NCI-H1092 (cell line): Measurements from ENCODE around the gene POLDIP2.

Source experiments
- DNase-seq: peaks from one replicate; lab custom pipeline; 2025; lab: John Stamatoyannopoulos, UW

Gene POLDIP2, protein sequence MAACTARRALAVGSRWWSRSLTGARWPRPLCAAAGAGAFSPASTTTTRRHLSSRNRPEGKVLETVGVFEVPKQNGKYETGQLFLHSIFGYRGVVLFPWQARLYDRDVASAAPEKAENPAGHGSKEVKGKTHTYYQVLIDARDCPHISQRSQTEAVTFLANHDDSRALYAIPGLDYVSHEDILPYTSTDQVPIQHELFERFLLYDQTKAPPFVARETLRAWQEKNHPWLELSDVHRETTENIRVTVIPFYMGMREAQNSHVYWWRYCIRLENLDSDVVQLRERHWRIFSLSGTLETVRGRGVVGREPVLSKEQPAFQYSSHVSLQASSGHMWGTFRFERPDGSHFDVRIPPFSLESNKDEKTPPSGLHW

DNA sequence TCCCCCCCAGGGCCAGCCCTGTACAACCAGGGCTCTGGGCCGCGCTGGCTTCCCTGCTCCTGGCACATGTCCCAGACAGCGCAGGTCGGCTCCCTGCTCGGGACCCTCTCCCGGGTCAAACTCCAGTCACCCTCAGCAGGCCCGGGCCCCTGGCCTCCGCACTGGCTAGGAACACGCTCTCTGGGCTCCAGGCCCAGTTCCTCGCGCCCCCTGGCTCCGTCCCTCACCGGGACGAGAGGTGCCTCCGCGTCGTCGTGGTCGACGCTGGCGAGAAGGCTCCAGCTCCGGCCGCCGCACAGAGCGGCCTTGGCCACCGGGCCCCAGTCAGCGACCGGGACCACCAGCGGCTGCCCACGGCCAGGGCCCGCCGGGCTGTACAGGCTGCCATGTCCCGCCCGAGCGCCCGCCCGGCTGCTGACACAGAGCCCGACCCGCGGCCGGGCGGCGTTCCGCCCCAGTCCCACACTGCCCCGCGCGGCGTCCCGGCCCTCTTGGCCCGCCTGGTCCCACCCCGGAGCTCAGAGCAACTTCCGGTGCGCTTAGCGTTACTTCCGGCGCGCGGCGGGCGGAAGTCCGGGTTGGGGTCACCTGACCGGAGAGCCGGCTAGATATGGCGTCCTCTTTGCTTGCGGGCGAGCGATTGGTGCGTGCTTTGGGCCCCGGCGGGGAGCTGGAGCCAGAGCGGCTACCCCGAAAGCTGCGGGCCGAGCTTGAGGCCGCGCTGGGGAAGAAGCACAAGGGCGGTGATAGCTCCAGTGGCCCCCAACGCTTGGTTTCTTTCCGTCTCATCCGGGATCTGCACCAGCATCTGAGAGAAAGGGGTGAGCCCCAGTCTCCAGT lies at the start of gene POLDIP2:
TSS of gene POLDIP2 (minus strand) at position 467 of the 840 bp plus-strand sequence. CDS start at position 388, 79 bp downstream.
- DNase-seq = peak; percentile 91

DNA sequence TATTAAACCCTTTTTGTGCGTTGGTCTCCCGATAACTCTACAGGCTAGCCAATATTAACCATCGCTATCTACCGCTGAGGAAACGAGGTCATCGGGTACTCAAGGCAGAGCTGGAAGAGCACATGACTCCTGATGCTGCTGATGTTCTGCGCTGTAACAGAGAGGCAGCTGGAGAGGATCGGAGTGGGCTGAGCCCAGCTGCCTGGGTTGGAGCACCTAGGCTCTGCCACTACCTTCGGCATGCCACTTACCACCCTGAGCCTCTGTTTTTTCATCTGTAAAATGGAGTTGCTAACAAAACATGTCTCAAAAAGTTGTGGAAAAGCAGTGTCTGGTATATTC lies 49.1 kb upstream of the POLDIP2 start:
- no peak for DNase-seq

DNA sequence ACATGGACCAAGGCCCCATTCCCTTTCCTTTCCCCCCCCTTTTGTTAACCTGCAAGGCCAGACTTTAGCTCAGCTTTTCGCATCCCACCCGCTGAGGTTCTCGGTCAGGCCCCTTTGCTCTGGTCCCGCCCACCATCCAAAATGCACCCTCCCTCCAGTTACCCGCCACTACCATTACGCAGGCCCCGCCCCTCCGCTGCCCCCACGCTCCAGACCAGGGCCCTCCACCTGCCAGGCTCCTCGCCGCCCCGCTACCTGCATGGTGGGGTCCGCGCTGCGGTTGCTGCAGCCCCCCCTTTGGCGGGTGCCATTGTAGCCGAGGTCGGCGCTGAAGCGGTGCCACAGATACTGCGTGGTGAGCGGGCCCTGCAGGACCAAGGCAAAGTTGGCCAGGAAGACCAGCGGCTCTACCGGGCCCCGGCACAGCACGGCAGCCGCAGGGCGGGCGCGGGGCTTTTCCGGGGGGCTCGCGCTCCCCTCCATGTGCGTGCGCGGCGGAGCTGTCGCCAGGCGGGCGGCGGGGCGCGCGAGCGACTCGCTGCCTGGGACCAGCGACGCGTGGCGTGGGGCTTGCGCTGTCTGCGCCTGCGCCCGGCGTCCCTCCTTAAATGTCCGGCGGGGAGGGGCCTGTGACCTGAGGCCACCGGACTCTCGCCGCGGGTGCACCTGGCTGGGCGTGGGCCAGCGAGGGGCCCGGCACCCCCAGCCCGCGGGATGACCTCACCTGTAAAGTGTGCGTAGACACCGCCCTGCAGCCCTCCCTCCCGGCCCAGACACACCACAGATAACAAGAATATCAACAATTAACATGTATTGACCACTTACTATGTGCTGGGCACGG lies 48.5 kb upstream of the POLDIP2 start, which contains the start of gene SLC46A1:
TSS of gene SLC46A1 (minus strand) at position 581 of the 841 bp plus-strand sequence. CDS start at position 483, 98 bp downstream.
- peak; percentile 28 for DNase-seq

DNA sequence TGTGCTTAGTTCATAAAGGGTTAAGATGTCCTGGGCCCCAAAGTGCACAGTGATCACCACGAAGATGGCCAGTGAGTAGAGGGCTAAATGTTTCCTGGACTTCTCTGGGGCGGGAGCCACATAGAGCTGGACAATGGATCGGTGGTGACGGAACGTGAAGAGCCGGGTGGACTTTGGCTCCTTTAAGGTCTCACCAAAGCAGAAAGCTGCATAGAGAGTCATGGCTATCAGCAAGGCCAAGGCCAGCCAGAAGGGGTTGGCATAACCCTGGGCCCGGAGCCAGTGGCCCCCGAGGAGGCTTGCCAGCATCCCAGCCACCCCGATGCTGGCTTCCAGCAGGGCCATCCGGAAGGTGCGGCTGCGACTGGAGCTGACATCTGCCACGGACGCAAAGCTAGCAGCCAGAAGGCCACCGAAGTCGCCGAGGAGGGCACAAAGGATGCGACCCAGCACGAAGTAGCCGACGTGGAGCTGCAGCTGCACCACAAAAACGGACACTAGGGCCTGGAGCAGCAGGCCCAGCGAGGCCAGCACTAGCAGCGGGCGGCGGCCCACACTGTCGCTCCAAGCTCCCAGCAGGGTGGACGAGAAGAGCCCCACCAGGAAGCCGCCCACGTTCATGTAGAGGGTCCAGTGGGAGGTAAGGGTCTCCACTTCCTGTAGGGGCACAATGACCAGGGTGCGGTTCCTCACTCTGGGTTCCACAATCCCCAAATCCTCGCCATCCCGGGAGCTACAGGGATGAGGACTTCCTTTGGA lies 47.7 kb upstream of the POLDIP2 start:
- no peak for DNase-seq

DNA sequence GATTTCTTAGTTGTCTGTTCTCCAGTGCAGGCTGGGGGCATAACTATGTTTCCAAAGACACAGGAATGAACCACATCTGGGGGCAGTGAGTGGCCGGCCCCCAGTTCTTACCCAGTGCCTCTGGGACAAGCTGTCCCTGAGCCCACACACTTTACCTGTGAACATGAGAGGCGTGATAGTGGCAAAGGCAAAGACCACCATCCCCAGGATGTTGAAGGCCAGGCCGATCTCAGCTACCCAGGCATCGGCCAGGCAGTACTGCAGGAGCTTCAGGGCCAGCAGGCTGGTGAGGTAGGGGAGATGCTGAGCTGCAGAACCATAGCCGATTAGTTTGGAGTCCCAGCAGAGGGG lies 47.1 kb upstream of the POLDIP2 start:
- no peak for DNase-seq

DNA sequence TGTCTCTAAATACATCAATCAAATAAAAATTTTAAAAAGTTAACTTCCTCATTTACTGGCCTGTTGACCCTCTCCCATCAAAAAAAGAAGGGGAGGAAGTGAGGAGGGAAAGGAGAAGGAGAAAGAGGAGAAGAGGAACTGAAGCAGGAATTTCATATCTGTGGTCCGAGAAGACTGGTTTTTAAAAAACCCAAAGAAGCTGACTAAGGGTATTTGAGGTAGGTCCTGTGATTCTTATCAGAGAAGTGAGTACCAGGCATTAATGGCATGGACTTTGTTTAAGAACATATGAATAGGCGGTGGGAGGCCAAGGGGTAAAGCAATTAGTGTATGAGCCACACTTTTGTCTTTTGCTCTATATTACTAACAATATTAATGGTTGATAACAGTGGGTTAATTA lies 46.7 kb upstream of the POLDIP2 start:
- DNase-seq = no peak

DNA sequence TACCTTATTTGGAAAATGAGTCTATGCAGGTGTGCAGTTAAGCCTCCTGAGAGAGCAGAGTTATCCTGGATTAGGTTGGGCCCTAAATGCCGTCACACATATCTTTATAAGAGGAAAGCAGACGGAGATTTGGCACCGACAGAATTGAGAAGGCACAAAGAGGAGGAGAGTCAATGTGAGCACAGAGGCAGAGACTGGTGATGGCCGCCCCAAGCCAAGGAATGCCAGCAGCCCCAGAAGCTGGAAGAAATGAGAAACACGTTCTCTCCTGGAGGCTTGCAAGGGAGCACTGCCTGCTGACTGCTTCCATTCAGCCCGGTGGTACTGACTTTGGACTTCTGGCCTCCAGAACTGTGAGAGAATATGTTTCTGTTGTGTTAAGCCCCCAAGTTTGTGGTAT lies 45.5 kb upstream of the POLDIP2 start:
- no peak for DNase-seq

DNA sequence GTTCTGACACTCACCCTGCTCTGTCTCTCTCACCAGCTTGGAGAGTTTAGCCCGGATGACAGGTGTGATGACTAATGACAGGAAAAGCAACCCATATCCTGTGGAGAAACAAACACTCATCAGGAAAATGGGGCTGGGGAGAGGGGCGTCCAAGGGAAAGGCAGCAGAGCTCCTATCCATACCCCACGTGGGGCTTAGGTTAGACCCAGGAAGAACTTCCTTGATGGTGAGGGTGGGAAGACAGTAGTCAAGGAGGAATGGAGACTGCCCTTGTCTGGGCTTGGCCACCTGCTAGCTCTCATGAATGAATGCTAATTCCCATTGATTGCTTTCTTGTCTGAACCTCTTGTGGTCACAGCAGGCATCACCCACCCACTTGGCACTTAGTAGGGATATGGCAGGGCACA lies 44.9 kb upstream of the POLDIP2 start:
- no peak for DNase-seq

DNA sequence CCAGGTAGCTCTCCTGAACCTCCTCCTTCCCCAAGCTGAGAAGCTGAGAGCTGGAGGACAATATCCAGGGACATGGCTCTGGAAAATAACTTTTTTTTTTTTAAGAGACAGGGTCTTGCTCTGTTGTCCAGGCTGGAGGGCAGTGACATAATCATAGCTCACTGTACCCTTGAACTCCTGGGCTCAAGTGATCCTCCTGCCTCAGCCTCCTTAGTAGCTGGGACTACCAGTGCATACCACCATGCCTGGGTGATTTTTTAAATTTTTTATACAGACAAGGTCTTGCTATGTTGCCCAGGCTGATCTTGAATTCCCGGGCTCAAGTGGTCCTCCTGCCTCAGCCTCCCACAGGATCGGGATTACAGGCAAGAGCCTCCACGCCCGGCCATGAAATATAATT lies 42.5 kb upstream of the POLDIP2 start:
- DNase-seq = no peak

DNA sequence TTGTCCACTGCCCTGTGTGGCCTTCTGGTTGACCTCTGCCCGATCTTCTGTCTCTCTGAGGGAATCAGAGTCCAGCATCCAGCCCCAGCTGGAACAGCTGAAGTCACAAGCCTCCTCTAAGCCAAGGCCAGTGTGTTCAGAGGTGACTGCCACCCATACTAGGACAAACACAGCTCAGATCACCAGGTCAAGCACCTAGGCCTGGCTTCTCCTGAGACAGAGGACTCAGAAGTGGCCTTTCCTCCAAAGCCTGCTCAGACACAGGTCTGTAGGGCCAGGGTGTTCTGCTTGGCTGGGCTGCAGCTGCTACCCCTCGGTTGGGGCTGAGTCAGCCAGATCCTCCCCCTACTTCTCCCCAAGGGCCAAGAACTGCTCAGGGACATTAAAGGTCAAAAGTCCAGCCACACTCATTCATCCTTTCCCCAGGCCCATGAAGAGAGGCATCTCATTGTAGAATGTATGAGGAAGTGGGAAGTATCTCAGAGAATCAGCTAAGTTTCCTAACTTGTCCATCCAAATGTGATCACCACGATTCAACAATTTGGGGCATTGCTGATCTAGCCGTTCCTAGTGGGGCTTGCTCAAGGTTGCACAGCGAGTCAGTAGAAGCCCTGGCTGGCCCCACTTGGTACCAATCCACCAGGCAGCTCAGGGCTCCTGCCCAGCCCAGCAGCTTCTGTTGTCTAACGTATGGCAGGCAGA lies 41.1 kb upstream of the POLDIP2 start:
- DNase-seq = no peak

DNA sequence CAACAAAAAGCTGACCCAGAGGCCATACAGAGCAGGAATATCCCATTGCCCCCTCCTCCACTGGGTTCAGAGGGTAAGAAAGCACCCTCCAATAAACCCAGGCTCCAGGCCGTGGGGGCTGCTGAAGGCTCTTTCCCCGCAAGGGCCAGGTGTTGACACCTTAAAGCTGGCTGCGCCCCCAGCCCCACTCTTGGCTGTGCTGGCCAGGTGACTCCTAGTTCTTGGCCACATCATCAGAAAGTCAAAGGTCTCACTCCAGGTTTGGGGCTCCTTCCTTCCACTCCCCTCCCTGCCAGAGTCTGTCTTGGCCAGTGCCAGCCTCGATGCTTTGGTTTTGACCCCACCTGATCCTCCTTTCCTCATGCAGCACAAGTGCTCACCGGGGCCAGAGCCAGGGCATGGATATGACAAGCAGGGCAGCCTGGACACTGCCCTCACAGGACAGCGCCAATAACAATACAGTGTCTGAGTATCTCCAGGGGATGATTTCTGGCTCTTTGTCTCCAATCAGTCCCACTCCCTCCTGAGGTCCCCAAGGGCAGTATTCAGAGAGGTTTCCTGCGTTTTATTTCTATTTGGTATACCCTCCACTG lies 40.5 kb upstream of the POLDIP2 start:
- DNase-seq = no peak

DNA sequence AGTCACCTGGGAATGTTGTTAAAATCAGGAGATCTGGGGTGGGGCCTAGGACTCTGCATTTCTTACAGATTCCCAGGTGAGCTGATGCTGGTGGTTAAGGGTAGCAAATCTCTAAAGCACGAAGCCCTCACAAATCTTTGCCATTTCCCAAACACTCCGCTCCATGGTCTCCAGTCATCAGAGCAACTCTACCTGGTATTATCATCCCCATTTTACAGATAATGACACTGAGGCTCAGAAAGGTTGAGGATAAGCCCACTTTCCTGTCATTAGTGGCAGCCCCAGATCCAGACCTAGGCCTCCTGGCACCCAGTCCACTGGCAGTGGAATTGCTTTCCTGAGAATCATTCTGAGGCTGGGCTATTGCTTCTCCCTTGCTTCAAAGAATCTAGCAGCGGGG lies 39.9 kb upstream of the POLDIP2 start:
- DNase-seq = no peak

DNA sequence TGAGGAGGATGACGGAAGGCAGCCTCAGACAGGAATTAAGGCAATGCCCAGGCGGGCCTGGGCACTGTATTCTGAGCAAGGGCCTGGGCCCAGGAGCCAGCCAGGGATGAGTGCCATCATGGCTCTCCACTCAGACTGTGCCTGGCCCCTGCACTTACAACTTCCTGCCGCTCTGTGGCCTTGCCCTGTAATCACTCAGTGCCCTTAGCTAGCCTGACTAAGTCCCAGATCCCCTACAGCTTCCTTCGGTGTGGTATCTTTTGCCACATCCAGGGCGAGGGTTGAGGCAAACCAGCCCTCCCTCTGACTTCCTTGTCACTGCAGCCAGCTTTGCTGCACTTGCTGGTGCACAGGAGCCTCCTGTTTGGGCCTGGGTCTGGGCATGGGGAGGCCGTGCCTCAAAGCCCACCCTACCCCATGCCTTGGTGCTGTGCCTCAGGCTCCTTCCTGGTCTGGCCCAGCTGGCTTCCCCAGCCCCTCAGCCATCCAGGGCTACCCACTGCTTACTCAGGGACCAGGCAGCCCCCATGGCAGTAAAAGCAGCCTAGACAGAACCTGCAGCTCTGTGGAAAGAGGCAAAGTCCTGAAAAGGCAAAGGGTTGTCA lies 39.4 kb upstream of the POLDIP2 start:
- DNase-seq = no peak

DNA sequence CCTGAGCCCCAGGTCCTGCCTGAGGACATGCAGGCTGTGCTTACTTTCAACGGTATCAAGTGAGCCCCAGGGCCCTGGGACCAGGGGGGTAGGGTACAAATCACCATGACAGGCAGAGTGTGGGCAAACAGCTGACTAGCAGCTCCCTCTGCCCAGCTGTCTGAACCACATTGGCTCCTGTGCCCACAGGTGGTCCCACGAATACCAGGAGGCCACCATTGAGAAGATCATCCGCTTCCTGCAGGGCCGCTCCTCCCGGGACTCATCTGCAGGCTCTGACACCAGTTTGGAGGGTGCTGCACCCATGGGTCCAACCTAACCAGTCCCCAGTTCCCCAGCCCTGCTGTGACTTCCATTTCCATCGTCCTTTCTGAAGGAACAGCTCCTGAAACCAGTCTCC lies 38.6 kb upstream of the POLDIP2 start:
- DNase-seq = no peak

DNA sequence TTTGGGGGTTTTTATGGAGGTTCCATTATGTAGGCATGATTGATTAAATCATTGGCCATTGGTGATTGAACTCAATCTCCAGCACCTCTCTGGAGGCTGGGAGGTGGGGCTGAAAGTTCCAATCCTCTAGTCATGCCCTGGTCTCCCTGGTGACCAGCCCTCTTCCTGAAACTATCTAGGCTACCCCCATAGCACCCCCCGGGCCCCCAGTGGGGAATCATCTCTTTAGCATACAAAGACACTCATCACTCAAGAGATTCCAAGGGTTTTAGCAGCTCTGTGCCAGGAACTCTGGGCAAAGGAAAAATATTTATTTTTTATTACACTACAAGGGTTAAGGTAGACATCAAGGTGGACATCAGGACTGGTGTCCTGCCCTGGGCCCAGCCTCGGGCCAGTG lies 38.1 kb upstream of the POLDIP2 start:
- DNase-seq = no peak

DNA sequence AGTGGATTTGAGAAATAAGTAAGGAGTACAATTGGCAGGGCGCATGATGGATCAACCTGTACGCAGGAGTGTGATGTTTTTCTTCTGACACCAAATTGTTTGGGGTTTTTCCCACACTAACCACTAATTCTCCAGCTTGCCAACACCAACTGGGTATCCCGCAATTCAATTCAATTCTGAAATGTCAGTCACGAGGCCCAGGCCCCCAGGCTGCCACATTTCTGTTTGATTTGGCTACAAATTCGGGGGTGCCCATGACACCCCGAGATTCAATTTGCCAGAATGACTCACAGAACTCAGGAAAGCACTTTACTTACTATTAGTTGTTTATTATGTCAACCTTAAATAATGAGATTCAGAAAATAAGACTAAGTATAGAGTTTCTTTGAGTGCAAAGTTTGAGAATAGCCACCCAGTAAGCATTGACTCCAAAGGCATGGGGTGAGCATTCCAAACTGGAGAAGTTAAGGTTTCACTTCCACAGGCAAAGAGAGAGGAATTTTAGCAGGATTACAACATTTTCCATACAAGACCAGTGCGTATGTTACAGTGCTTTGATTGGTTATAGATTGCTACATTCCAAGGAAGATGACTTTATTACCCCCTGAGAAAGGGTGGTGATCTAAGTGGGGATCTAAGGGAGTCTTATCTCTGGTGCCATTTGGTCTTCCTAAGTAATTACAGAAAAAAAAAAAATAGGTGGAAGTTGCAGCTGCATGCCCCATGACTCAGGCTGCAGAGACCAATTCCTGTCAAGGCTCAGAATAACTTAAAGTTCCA lies 37.2 kb upstream of the POLDIP2 start:
- no peak for DNase-seq

DNA sequence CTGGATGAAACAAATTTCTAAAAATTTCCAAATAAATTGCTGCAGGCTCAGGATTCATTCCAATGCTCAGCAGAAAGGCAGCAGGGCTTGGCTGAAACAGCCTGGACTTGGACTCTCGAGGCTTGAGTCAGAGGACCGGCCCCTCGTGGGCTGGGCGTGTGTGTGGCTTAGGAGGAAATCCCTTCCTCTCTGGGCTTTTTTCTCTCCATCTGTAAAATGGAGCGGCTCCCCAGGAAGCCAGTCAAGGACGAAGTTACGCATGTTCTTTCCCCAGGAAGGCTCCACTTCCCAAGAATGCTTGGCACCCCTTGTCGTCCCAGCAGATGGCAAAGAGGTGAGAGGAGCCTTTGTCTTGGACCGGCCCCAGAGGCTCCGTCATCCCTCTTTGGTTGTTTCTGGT lies 35.2 kb upstream of the POLDIP2 start:
- no peak for DNase-seq

DNA sequence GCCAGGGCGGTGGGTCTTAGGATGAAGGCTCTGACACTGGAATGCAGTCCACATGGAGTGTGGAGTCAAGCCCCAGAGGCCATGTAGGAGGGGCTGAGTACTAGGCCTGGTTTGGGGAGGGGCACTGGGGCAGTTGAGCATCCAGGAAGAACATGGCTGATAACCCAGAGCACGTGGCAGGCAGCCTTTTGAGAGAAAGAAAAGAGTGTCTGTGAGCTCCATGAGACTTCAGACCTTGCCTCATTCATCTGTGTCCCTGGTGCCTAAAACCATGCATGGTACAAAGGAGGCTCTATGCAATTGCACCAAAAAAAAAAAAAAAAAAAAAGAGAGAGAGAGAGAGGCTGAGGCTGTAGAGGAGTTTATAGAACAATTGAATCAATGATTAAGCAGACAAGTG lies 34.1 kb upstream of the POLDIP2 start:
- no peak for DNase-seq

DNA sequence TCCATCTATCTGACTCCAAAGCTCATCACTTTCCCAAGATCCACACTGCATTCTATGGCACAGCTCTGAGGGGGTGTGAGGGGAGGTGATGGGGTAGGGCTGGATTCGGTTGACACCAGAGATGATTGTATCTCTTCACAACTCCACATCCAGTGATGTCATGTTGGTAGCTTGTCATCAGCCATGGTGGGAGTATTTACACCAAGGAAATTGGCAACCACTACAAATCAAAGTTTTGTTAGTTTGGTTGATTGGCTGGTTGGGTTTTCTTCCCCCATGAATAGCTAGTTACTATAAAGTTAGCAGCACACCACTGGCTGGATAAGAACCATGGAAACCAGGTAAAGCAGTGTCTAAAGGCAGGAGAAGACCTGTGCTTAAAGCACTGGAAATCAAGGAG lies 33.7 kb upstream of the POLDIP2 start:
- DNase-seq = no peak

DNA sequence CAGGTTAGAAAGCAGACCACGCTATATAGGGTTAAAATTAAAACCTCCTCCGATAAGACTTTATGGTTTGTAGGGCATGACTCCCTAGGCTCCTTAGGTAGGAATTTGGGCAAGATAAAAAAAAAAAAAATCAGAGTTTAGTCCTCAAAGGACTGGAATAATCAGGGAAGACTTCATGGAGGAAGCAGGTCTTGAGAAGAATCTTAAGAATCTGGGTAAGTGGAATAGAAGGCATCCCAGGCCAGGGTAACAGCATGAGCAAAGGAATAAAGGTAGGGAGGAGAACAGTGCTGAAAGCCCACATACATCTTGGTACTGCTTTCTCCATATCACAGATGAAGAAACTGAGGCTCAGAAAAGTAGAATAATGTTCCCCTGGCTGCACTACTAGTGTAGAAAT lies 33.2 kb upstream of the POLDIP2 start:
- DNase-seq = no peak
